Measurements from ENCODE around the gene SGIP1.

SGIP1 gene

GRCh38 chr1:66752000-66752592 is 218.1 kb downstream of the SGIP1 start, which contains the start of gene DYNLT5:
DYNLT5 (plus strand) TSS chr1:66752459; CDS start chr1:66754659, 2,200 bp downstream.
- DNase-seq (ENCODE audit: low spot score) (no peak), ATAC-seq (ENCODE audit: low read depth) (peak; percentile 62)
- TF ChIP-seq CTCF (IDR thresholded peaks at IDR 0.05; ENCODE audit: poor library complexity, severe bottlenecking), result peak; percentile 30
- no peak within 1 kb of the TSS for H3K27ac ChIP-seq (ENCODE audit: poor library complexity, severe bottlenecking)
- no peaks in the 10 kb centered on the region for H3K36me3 ChIP-seq (ENCODE audit: low read depth)
- H3K27me3 ChIP-seq (ENCODE audit: insufficient read depth, poor library complexity, severe bottlenecking), result no peaks in the 10 kb centered on the region
- H3K9me3 ChIP-seq (ENCODE audit: severe bottlenecking), result no peaks in the 10 kb centered on the region
- H3K4me3 ChIP-seq (ENCODE audit: severe bottlenecking), result no peak within 1 kb of the TSS
- no peaks in the 10 kb centered on the region for H3K4me1 ChIP-seq (ENCODE audit: insufficient read depth, poor library complexity, severe bottlenecking)

GRCh38 chr1:66752671-66753371 is 218.9 kb downstream of the SGIP1 start:
- no peak overlapping the region for H3K4me3 ChIP-seq (ENCODE audit: severe bottlenecking)
- ATAC-seq (ENCODE audit: low read depth) (no peak), DNase-seq (ENCODE audit: low spot score) (no peak)
- no peak for TF ChIP-seq CTCF (IDR thresholded peaks at IDR 0.05; ENCODE audit: poor library complexity, severe bottlenecking)
- no peaks in the 10 kb centered on the region for H3K9me3 ChIP-seq (ENCODE audit: severe bottlenecking)
- no peaks in the 10 kb centered on the region for H3K36me3 ChIP-seq (ENCODE audit: low read depth)
- no peak overlapping the region for H3K27ac ChIP-seq (ENCODE audit: poor library complexity, severe bottlenecking)
- H3K27me3 ChIP-seq (ENCODE audit: insufficient read depth, poor library complexity, severe bottlenecking), result no peaks in the 10 kb centered on the region
- H3K4me1 ChIP-seq (ENCODE audit: insufficient read depth, poor library complexity, severe bottlenecking), result no peaks in the 10 kb centered on the region

GRCh38 chr1:66757722-66758240 is 223.8 kb downstream of the SGIP1 start:
- no peak overlapping the region for H3K27ac ChIP-seq (ENCODE audit: poor library complexity, severe bottlenecking)
- no peaks in the 10 kb centered on the region for H3K9me3 ChIP-seq (ENCODE audit: severe bottlenecking)
- H3K4me1 ChIP-seq (ENCODE audit: insufficient read depth, poor library complexity, severe bottlenecking), result no peaks in the 10 kb centered on the region
- ATAC-seq (ENCODE audit: low read depth) (no peak), DNase-seq (ENCODE audit: low spot score) (no peak)
- no peak overlapping the region for H3K4me3 ChIP-seq (ENCODE audit: severe bottlenecking)
- H3K27me3 ChIP-seq (ENCODE audit: insufficient read depth, poor library complexity, severe bottlenecking), result no peaks in the 10 kb centered on the region
- H3K36me3 ChIP-seq (ENCODE audit: low read depth), result no peaks in the 10 kb centered on the region
- no peak for TF ChIP-seq CTCF (IDR thresholded peaks at IDR 0.05; ENCODE audit: poor library complexity, severe bottlenecking)

GRCh38 chr1:66758241-66758755 is 224.3 kb downstream of the SGIP1 start:
- Histone ChIP-seq H3K36me3 (ENCODE audit: low read depth) (no peaks in the 10 kb centered on the region), H3K27me3 (ENCODE audit: insufficient read depth, poor library complexity, severe bottlenecking) (no peaks in the 10 kb centered on the region), H3K4me1 (ENCODE audit: insufficient read depth, poor library complexity, severe bottlenecking) (no peaks in the 10 kb centered on the region), H3K4me3 (ENCODE audit: severe bottlenecking) (no peak overlapping the region), H3K27ac (ENCODE audit: poor library complexity, severe bottlenecking) (no peak overlapping the region), H3K9me3 (ENCODE audit: severe bottlenecking) (no peaks in the 10 kb centered on the region)
- no peak for TF ChIP-seq CTCF (IDR thresholded peaks at IDR 0.05; ENCODE audit: poor library complexity, severe bottlenecking)
- ATAC-seq (ENCODE audit: low read depth) (no peak), DNase-seq (ENCODE audit: low spot score) (no peak)
